Measurements from ENCODE around the gene MYH7B.

DNA sequence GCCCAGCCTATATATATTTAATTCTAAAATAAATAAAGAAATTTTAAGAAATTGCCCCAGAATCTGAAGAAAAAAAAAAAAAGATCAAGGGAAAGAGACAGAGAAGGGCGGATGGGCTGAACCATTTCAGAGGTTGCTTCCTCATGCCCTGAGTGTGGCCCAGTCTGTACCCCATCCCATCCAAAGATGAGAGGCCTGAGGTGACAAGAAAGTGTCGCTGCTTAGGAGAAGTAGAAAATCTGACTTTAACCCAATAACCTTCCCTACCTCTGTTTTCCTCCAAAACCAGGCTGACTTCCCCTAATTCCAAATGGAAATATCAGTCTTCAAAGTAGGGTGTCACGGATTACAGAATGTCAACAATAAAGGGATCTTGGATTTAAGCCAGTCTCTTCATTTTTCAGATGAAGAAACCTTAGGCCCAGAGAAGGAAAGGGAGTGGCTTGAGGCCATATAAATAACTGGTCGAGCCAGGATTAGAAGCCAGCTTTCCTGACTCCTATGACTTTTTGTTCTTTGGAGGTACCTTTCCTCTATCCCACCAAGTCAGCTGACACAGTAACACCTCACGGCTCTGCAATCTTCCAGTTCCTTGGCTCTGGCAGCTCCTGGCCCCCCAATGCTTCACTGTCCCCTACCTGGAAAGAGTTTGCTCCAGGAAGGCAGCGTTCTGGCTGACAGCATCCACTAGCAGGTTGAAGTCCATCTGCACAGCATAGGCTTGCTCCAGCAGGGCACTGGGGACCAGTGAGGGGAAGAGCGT, 10.2 kb upstream of the MYH7B start:
- TF ChIP-seq, protein P1, sequence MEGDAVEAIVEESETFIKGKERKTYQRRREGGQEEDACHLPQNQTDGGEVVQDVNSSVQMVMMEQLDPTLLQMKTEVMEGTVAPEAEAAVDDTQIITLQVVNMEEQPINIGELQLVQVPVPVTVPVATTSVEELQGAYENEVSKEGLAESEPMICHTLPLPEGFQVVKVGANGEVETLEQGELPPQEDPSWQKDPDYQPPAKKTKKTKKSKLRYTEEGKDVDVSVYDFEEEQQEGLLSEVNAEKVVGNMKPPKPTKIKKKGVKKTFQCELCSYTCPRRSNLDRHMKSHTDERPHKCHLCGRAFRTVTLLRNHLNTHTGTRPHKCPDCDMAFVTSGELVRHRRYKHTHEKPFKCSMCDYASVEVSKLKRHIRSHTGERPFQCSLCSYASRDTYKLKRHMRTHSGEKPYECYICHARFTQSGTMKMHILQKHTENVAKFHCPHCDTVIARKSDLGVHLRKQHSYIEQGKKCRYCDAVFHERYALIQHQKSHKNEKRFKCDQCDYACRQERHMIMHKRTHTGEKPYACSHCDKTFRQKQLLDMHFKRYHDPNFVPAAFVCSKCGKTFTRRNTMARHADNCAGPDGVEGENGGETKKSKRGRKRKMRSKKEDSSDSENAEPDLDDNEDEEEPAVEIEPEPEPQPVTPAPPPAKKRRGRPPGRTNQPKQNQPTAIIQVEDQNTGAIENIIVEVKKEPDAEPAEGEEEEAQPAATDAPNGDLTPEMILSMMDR (conservative IDR thresholded peaks at IDR 0.05 in 1 of 2, IDR thresholded peaks at IDR 0.05 in 1 of 2; ENCODE audit: extremely low read depth in 1 of 2, insufficient read depth in 1 of 2, low read depth in 1 of 2, low read length in 2 of 2) = no peak
- TF ChIP-seq EZH2 (IDR thresholded peaks at IDR 0.05; ENCODE audit: borderline replicate concordance, low read length) = no peak

Data from mammary epithelial cell (primary cell).